GM23338 (cell line): ENCODE results near the gene SUPT7L. TPM values are rescaled to one million over a fixed set of nuclear protein-coding genes. Genes with fewer than 3 reads are reported as not detected.

Experiments used
- ATAC-seq: fragments of 200-7000 bp; cut with Tn5 transposase; 3 replicates; pipeline ENCODE4 v1.9.1; 2020
- DNase-seq: peaks from one replicate; pipeline ENCODE4 v3.0.0-alpha.2; 2015; ENCODE audit warnings: low spot score
- H2AFZ ChIP-seq: fragments of 200-600 bp; sonication (generic); 2 replicates; pipeline ENCODE4 v1.8.0; 2016; ENCODE audit warnings: antibody characterized with exemption, mild to moderate bottlenecking, moderate library complexity
- H3F3A ChIP-seq: fragments of 200-600 bp; sonication (generic); replicated peaks from 2 replicates; pipeline ENCODE4 v1.8.0; 2017; ENCODE audit warnings: antibody characterized with exemption, mixed run types, low read depth
- H3K27ac ChIP-seq: fragments of 200-600 bp; sonication (generic); 2 replicates; pipeline ENCODE4 v1.6.1; 2016; ENCODE audit warnings: low read depth
- H3K27me3 ChIP-seq: fragments of 200-600 bp; sonication (generic); 2 replicates; pipeline ENCODE4 v1.8.0; 2016; ENCODE audit warnings: mild to moderate bottlenecking, mixed run types, moderate library complexity; ENCODE audit not compliant: insufficient read depth
- H3K36me3 ChIP-seq: fragments of 200-600 bp; sonication (generic); 2 replicates; pipeline ENCODE4 v1.8.0; 2016; ENCODE audit warnings: mild to moderate bottlenecking; ENCODE audit not compliant: insufficient read depth
- H3K4me1 ChIP-seq: fragments of 200-600 bp; sonication (generic); 2 replicates; pipeline ENCODE4 v1.8.0; 2016; ENCODE audit warnings: mild to moderate bottlenecking, moderate library complexity; ENCODE audit not compliant: insufficient read depth
- H3K4me2 ChIP-seq: fragments of 200-600 bp; sonication (generic); 2 replicates; pipeline ENCODE4 v1.7.1; 2017; ENCODE audit warnings: mixed run types
- H3K4me3 ChIP-seq: fragments of 200-600 bp; sonication (generic); 2 replicates; pipeline ENCODE4 v1.6.1; 2016; ENCODE audit warnings: mixed run types
- H3K79me2 ChIP-seq: fragments of 200-600 bp; sonication (generic); replicated peaks from 2 replicates; pipeline ENCODE4 v1.8.0; 2017; ENCODE audit warnings: mild to moderate bottlenecking; ENCODE audit not compliant: insufficient read depth
- H3K9me2 ChIP-seq: fragments of 200-600 bp; sonication (generic); 2 replicates; pipeline ENCODE4 v1.8.0; 2017; ENCODE audit not compliant: insufficient read depth
- H4K20me1 ChIP-seq: fragments of 200-600 bp; sonication (generic); replicated peaks from 2 replicates; pipeline ENCODE4 v1.8.0; 2017; ENCODE audit warnings: mild to moderate bottlenecking; ENCODE audit not compliant: insufficient read depth
- H3K27ac Mint-ChIP-seq: 2 replicates; pipeline ENCODE4 v1.8.0; 2020; ENCODE audit warnings: inconsistent platforms, mild to moderate bottlenecking, moderate library complexity, mixed read lengths
- H3K27me3 Mint-ChIP-seq: 3 replicates; pipeline ENCODE4 v1.8.0; 2022; ENCODE audit warnings: low read depth, mild to moderate bottlenecking, moderate library complexity, mixed read lengths, inconsistent platforms; ENCODE audit not compliant: insufficient read depth, poor library complexity
- H3K36me3 Mint-ChIP-seq: 3 replicates; pipeline ENCODE4 v1.8.0; 2021; ENCODE audit warnings: low read depth, mild to moderate bottlenecking, inconsistent platforms, moderate library complexity, mixed read lengths
- H3K4me1 Mint-ChIP-seq: 3 replicates; pipeline ENCODE4 v1.8.0; 2020; ENCODE audit warnings: mild to moderate bottlenecking, inconsistent platforms, mixed read lengths
- H3K4me3 Mint-ChIP-seq: 3 replicates; pipeline ENCODE4 v1.8.0; 2021; ENCODE audit warnings: moderate library complexity, mild to moderate bottlenecking, inconsistent platforms, mixed read lengths
- H3K9me3 Mint-ChIP-seq: 3 replicates; pipeline ENCODE4 v1.8.0; 2020; ENCODE audit warnings: moderate library complexity, mild to moderate bottlenecking, inconsistent platforms, mixed read lengths
- JUNB ChIP-seq: IDR thresholded peaks from one replicate; pipeline ENCODE4 v1.6.1; 2016; ENCODE audit warnings: antibody characterized with exemption; ENCODE audit not compliant: unreplicated experiment
- NANOG ChIP-seq: IDR thresholded peaks from 2 replicates; pipeline ENCODE4 v1.6.1; 2016; ENCODE audit warnings: antibody characterized with exemption, borderline replicate concordance
- POLR2AphosphoS5 ChIP-seq: IDR thresholded peaks from 2 replicates; pipeline ENCODE4 v1.6.1; 2016; ENCODE audit warnings: antibody characterized with exemption, low read depth
- ZNF114 ChIP-seq: fragments of 250-450 bp; sonication (Bioruptor Pico); IDR thresholded peaks from 2 replicates; pipeline ENCODE4 v1.5.0; 2020; ENCODE audit warnings: mild to moderate bottlenecking, moderate library complexity
- ZNF331 ChIP-seq: fragments of 250-450 bp; sonication (Bioruptor Pico); IDR thresholded peaks from 2 replicates; pipeline ENCODE4 v1.5.0; 2020; ENCODE audit warnings: low read depth, mild to moderate bottlenecking, moderate library complexity
- ZNF462 ChIP-seq: fragments of 250-450 bp; sonication (Bioruptor Pico); IDR thresholded peaks from 2 replicates; pipeline ENCODE4 v1.5.0; 2020; ENCODE audit warnings: mild to moderate bottlenecking, moderate library complexity
- polyA plus RNA-seq: library from polyadenylated mRNA; unstranded; fragments of >200 nt; fragmentation: Nextera tagmentation; extraction: Ambion mirVana; gene quantifications from 2 replicates; pipeline ENCODE4 v1.2.1, GENCODE V29; 2016
- total RNA-seq: library from RNA; depleted of rRNA; stranded (reverse); fragments of >200 nt; shearing (Covaris generic); gene quantifications from 2 replicates; pipeline ENCODE4 v1.2.3, GENCODE V29; 2014
- TF ChIP-seq, protein P1 (sequence below): IDR thresholded peaks from 2 replicates; pipeline ENCODE4 v1.6.1; 2016; ENCODE audit warnings: antibody characterized with exemption
- TF ChIP-seq, protein P2 (sequence below): IDR thresholded peaks from one replicate; pipeline ENCODE4 v1.6.1; 2018; ENCODE audit warnings: antibody characterized with exemption; ENCODE audit not compliant: unreplicated experiment
- TF ChIP-seq, protein P3 (sequence below), 2 experiments: fragments of 200-600 bp in 1 of 2; sonication (generic) in 1 of 2; conservative IDR thresholded peaks; 2 replicates each; pipeline versions ENCODE4 v1.5.1 to v1.6.1; 2016 to 2017; ENCODE audit warnings: antibody characterized with exemption in 2 of 2, low read depth in 2 of 2, mild to moderate bottlenecking in 2 of 2, moderate library complexity in 1 of 2

Gene SUPT7L
- total and polyA plus RNA-seq, 2 experiments from 2014 or later, result 13.7 to 16.5 TPM

GRCh38 chr2:27636766-27637165, 26.6 kb downstream of the SUPT7L start (continued):
- no peak for TF ChIP-seq ZNF462 (CRISPR knock-in tag)

DNA sequence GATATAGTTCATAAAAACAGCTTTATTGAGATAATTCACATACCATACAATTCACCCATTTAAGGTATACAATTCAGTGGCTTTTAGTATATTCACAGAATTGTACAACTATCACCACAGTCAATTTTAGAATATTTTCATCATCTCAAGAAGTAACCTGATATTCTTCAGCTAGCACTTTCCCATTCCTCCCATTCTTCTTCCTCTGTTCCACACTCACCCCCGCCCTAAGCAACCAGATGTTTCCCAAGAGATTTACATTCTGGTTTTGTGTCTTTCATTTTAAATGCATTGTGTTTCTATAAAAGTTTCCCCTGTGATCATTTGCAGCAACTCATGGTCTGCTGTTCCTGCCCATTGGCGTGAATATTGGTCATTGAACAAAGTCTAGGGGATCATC, 29.1 kb downstream of the SUPT7L start:
- Histone ChIP-seq H4K20me1 (peaks cover 4% of the 10 kb centered on the region; the same call in 1 of the 2 replicates), H3K27me3 (no peaks in the 10 kb centered on the region), H2AFZ (no peak overlapping the region), H3K9me2 (no peaks in the 10 kb centered on the region), H3K4me2 (no peak overlapping the region), H3F3A (no peaks in the 10 kb centered on the region), H3K4me3 (no peak overlapping the region), H3K79me2 (peaks cover 9% of the 10 kb centered on the region), H3K27ac (no peak overlapping the region), H3K36me3 (peaks cover 35% of the 10 kb centered on the region), H3K4me1 (no peaks in the 10 kb centered on the region)
- no peak overlapping the region for H3K27ac Mint-ChIP-seq
- DNase-seq (no peak), ATAC-seq (no peak)
- H3K36me3 Mint-ChIP-seq, result peaks cover 53% of the 10 kb centered on the region
- H3K9me3 Mint-ChIP-seq, result no peaks in the 10 kb centered on the region
- no peak overlapping the region for H3K4me3 Mint-ChIP-seq
- no peaks in the 10 kb centered on the region for H3K27me3 Mint-ChIP-seq
- H3K4me1 Mint-ChIP-seq, result no peaks in the 10 kb centered on the region
- TF ChIP-seq, protein P1, sequence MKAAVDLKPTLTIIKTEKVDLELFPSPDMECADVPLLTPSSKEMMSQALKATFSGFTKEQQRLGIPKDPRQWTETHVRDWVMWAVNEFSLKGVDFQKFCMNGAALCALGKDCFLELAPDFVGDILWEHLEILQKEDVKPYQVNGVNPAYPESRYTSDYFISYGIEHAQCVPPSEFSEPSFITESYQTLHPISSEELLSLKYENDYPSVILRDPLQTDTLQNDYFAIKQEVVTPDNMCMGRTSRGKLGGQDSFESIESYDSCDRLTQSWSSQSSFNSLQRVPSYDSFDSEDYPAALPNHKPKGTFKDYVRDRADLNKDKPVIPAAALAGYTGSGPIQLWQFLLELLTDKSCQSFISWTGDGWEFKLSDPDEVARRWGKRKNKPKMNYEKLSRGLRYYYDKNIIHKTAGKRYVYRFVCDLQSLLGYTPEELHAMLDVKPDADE, result no peak
- TF ChIP-seq POLR2AphosphoS5, result no peak
- no peak for TF ChIP-seq ZNF331 (CRISPR knock-in tag)
- TF ChIP-seq, protein P2, sequence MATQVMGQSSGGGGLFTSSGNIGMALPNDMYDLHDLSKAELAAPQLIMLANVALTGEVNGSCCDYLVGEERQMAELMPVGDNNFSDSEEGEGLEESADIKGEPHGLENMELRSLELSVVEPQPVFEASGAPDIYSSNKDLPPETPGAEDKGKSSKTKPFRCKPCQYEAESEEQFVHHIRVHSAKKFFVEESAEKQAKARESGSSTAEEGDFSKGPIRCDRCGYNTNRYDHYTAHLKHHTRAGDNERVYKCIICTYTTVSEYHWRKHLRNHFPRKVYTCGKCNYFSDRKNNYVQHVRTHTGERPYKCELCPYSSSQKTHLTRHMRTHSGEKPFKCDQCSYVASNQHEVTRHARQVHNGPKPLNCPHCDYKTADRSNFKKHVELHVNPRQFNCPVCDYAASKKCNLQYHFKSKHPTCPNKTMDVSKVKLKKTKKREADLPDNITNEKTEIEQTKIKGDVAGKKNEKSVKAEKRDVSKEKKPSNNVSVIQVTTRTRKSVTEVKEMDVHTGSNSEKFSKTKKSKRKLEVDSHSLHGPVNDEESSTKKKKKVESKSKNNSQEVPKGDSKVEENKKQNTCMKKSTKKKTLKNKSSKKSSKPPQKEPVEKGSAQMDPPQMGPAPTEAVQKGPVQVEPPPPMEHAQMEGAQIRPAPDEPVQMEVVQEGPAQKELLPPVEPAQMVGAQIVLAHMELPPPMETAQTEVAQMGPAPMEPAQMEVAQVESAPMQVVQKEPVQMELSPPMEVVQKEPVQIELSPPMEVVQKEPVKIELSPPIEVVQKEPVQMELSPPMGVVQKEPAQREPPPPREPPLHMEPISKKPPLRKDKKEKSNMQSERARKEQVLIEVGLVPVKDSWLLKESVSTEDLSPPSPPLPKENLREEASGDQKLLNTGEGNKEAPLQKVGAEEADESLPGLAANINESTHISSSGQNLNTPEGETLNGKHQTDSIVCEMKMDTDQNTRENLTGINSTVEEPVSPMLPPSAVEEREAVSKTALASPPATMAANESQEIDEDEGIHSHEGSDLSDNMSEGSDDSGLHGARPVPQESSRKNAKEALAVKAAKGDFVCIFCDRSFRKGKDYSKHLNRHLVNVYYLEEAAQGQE, result no peak
- no peak for TF ChIP-seq NANOG
- no peak for TF ChIP-seq JUNB
- TF ChIP-seq, protein P3, sequence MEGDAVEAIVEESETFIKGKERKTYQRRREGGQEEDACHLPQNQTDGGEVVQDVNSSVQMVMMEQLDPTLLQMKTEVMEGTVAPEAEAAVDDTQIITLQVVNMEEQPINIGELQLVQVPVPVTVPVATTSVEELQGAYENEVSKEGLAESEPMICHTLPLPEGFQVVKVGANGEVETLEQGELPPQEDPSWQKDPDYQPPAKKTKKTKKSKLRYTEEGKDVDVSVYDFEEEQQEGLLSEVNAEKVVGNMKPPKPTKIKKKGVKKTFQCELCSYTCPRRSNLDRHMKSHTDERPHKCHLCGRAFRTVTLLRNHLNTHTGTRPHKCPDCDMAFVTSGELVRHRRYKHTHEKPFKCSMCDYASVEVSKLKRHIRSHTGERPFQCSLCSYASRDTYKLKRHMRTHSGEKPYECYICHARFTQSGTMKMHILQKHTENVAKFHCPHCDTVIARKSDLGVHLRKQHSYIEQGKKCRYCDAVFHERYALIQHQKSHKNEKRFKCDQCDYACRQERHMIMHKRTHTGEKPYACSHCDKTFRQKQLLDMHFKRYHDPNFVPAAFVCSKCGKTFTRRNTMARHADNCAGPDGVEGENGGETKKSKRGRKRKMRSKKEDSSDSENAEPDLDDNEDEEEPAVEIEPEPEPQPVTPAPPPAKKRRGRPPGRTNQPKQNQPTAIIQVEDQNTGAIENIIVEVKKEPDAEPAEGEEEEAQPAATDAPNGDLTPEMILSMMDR (conservative IDR thresholded peaks at IDR 0.05; ENCODE audit: low read depth in 2 of 2), result no peak
- no peak for TF ChIP-seq ZNF114 (CRISPR knock-in tag)
